Erythroblast (primary cell): Measurements from ENCODE around the gene C10orf143.

Source experiments
- GATA1 ChIP-seq: IDR thresholded peaks from 2 replicates; pipeline ENCODE4 v1.6.1; 2011; ENCODE audit warnings: low read depth, mild to moderate bottlenecking, control low read depth, low read length, moderate library complexity
- POLR2A ChIP-seq: IDR thresholded peaks from 2 replicates; pipeline ENCODE4 v1.6.1; 2011; ENCODE audit warnings: mild to moderate bottlenecking, low read length

GRCh38 chr10:130021383-130021950 is 89.2 kb downstream of the C10orf143 start:
- TF ChIP-seq POLR2A (no peak), GATA1 (no peak)
